Aorta (tissue), 5 donors: Measurements from ENCODE around the gene SMAD6. TPM values are rescaled to one million over a fixed set of nuclear protein-coding genes. Genes with fewer than 3 reads are reported as not detected.

Experiments used
- ATAC-seq: fragments of 200-7000 bp; cut with Tn5 transposase; one replicate; pipeline ENCODE4 v1.9.1; 2022; ENCODE audit warnings: moderate library complexity; ENCODE audit not compliant: low FRiP score
- DNase-seq, 2 donors: peaks; one replicate each; pipeline ENCODE4 v3.0.0-alpha.2; 2020
- H3K27ac ChIP-seq, 2 donors: one replicate each; pipeline ENCODE4 v1.5.1; 2013; ENCODE audit warnings: low read length in 2 of 2, mild to moderate bottlenecking in 2 of 2, moderate library complexity in 2 of 2, control low read depth in 1 of 2, inconsistent platforms in 1 of 2, low read depth in 1 of 2
- H3K27me3 ChIP-seq, 2 donors: one replicate each; pipeline ENCODE4 v1.6.1; 2013; ENCODE audit warnings: control low read depth in 1 of 2, low read length in 1 of 2, mild to moderate bottlenecking in 1 of 2, moderate library complexity in 1 of 2; ENCODE audit not compliant: insufficient read depth in 2 of 2, control insufficient read depth in 1 of 2
- H3K36me3 ChIP-seq, 2 donors: one replicate each; pipeline ENCODE4 v1.6.1; 2013; ENCODE audit warnings: control low read depth in 1 of 2, low read length in 1 of 2, mild to moderate bottlenecking in 1 of 2; ENCODE audit not compliant: insufficient read depth in 2 of 2, control insufficient read depth in 1 of 2
- H3K4me1 ChIP-seq, 2 donors: one replicate each; pipeline ENCODE4 v1.6.1; 2013; ENCODE audit warnings: low read length in 2 of 2, control low read depth in 1 of 2, mild to moderate bottlenecking in 1 of 2, moderate library complexity in 1 of 2; ENCODE audit not compliant: insufficient read depth in 2 of 2, control insufficient read depth in 1 of 2
- H3K4me3 ChIP-seq, 2 donors: one replicate each; pipeline ENCODE4 v1.5.1; 2013; ENCODE audit warnings: low read length in 2 of 2, control low read depth in 1 of 2, mild to moderate bottlenecking in 1 of 2
- H3K9me3 ChIP-seq: one replicate; pipeline ENCODE4 v1.6.1; 2013; ENCODE audit warnings: mild to moderate bottlenecking, low read length; ENCODE audit not compliant: control insufficient read depth
- WGBS, 2 donors: extraction: QIAGEN DNeasy Blood & Tissue Kit; methylation state at CpG; one replicate each; pipeline ENCODE4 v1.1.7; 2013; 5-methylcytosine and 5-hydroxymethylcytosine counted together
- intact Hi-C, 2 donors: fragments of 100-400 bp; cut with DNase I; formaldehyde crosslinking; loops; one replicate each; pipeline versions ENCODE4 v1.14.2 to v1.15.0; 2022
- polyA plus RNA-seq, 2 donors: library from polyadenylated mRNA; stranded (reverse); fragments of 200-250 nt; gene quantifications; one replicate each; pipeline ENCODE4 v1.2.3, GENCODE V29; 2013
- total RNA-seq, 2 donors: library from RNA; stranded (reverse); fragmentation: NEBNext Ultra II Directional; extraction: Animal tissue kit (Norgen Biotek cat#: 25700); gene quantifications; one replicate each; pipeline ENCODE4 v1.2.1, GENCODE V29; 2021
- donor health status: healthy with polysubstance abuse.
- donor health status: Bipolar disorder and iron deficiency.
- donor health status: DM: no; HTN: no; CAD: no.
- donor health status: DM: no; HTN: no; CAD: no.
- donor health status: DM: yes; HTN: yes; CAD: no.

SMAD6 gene
- total and polyA plus RNA-seq, 4 donors = 7.1 to 92.0 (median 24.5) TPM

DNA sequence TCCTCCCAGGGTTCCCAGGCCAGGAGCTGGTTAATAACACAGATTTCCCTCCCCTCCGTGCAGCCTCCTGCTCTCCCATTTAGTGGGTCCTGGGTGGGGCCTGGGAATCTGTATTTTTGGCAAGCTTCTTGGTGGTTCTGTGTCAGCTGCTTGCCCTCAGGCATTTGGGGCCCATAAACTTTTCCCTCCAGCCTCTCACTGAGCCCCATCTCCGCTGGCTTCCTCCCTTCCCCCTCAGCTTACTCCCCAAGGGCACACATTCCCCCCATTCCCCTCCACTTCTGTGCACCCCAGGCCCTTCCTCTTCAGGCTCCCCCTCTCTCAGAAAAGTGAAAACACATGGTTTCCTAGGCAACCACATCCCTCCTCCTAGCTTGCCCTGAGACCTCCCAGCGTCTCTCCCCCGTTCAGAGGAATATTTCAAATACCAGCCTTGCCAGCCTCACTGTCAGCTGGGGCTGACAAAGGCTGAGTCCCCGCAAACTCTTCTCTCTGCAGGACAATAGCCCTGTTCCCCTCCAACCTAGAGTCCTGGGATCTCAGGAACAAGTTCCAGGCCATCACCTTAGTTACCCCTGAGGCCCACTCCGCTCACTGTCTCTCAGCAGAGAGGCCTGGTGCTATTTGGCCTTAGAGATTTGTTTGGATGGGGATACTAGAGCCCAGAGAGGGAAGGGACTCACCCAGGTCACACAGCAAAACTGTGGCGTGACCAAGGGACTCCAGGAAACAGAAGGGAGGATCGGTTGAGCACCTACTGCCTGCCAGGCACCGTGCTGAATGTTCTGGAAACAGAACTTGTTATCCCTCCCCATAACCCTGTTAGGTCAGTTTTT lies 44.6 kb upstream of the SMAD6 start:
- DNase-seq (no peak), ATAC-seq (no peak)
- Histone ChIP-seq H3K36me3 (no peaks in the 10 kb centered on the region), H3K4me1 (no peaks in the 10 kb centered on the region), H3K9me3 (no peaks in the 10 kb centered on the region), H3K4me3 (no peak overlapping the region), H3K27me3 (no peaks in the 10 kb centered on the region), H3K27ac (no peak overlapping the region)
- 85 to 91% methylated on average over 9 of the region's 9 CpGs for WGBS, 2 donors
- intact Hi-C loops = no loop called here

DNA sequence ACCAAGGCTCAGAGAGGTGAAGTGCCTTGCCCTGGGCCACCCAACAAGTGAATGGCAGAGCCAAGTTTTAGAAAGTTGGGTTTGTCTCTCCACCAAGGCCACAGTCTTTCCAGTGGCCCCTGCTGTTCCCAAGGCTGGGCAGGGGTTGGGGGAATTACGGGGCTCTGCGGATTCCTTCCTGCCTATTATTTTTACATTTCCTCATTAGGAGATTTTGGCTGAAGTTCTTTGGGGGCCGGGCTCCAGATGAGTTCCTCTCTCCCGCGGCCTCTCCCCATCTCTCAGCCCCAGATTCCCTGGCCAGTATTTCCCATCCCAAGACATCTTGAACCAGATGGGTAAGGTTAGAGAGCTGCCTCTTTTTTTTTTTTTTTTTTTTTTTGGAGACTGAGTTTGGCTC lies 44.0 kb upstream of the SMAD6 start:
- H3K4me3 ChIP-seq = no peak overlapping the region
- ATAC-seq (no peak), DNase-seq (peak in 1 of 2 donors; percentile 27)
- H3K36me3 ChIP-seq = no peaks in the 10 kb centered on the region
- 75 to 82% methylated on average over 5 of the region's 5 CpGs for WGBS, 2 donors
- no peaks in the 10 kb centered on the region for H3K4me1 ChIP-seq
- no peaks in the 10 kb centered on the region for H3K27me3 ChIP-seq
- intact Hi-C loops = no loop called here
- H3K27ac ChIP-seq = no peak overlapping the region
- no peaks in the 10 kb centered on the region for H3K9me3 ChIP-seq

DNA sequence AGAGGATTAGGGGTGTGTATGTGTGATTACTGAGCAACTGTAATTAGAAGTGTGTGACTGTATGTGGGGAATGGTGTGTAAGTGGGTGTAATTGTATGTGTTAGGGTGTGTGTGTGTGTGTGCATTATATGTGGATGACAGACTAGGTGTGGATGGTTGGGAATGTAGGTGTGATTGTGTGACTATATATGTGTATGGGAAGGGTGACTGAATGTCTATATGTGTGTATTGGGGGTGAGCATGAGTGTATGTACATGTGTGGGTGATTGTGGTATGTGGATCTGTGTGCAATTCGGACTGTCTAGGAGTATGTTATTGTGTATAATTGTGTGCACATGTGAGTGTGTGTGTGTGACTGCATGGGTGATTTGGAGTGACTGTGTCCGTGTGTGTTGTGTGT lies 43.2 kb upstream of the SMAD6 start:
- 95 to 97% methylated on average over 2 of the region's 2 CpGs for WGBS, 2 donors
- ATAC-seq = no peak
- no peaks in the 10 kb centered on the region for H3K9me3 ChIP-seq
- H3K27me3 ChIP-seq = no peaks in the 10 kb centered on the region
- intact Hi-C loops = no loop called here
- H3K4me3 ChIP-seq = no peak overlapping the region
- H3K36me3 ChIP-seq = no peaks in the 10 kb centered on the region
- no peak overlapping the region for H3K27ac ChIP-seq
- no peaks in the 10 kb centered on the region for H3K4me1 ChIP-seq
- DNase-seq = no peak

DNA sequence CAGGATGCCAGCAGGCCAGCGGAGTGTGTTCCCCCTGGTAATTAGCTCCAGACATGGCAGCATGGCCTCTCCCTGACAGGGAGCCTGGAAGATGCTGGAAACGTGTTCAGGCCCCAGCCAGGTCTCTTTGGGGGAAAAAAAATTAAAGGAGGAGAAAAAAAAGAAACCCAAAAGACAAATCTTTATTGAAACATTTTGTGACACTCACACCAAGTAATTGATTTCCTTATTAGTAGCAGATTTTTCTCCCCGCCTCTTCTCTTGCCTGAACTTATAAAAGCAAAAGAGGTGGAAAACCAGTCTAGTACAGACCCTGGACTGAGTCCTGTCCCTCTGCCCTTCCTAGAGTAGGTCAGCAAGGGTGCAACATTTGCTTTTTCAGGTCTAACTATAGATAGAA lies 42.7 kb upstream of the SMAD6 start:
- Histone ChIP-seq H3K9me3 (no peaks in the 10 kb centered on the region), H3K27ac (no peak overlapping the region), H3K4me1 (no peaks in the 10 kb centered on the region), H3K4me3 (no peak overlapping the region), H3K27me3 (no peaks in the 10 kb centered on the region), H3K36me3 (no peaks in the 10 kb centered on the region)
- intact Hi-C loops = no loop called here
- ATAC-seq (no peak), DNase-seq (no peak)
- WGBS, 2 donors = 92 to 94% methylated on average over 3 of the region's 3 CpGs

DNA sequence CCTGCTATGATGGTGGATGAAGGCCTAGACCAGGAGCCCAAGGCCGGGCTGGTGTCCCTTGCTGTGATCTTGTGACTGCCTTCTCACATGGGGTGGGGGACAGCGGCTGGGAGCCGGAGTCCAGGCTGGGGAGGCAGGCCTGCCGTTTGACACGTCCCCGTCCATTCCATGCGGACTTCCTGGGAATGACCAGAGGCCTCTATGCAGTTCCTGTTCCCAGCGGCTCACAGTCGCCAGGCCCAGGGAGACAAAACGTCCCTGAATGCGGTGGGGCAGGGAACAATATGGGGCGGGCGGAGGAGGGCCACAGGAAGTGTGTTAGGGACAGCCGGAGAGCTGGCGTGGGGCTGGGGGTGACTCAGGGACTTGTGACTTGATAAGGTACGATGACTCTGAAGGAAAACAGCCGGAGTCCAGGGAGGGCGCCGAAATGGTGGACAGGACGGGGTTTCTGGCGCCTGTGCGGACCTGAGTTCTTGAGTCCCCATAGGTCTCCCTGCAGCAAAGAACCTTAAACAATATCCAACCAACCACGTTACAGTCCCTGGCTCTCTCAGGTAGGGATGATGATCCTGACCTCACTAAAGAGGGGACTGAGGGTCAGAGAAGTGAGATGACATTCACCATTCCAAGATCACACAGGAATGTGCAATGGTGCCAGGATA lies 40.5 kb upstream of the SMAD6 start:
- intact Hi-C loops = no loop called here
- H3K4me1 ChIP-seq = no peaks in the 10 kb centered on the region
- no peak overlapping the region for H3K27ac ChIP-seq
- no peaks in the 10 kb centered on the region for H3K9me3 ChIP-seq
- 92 to 94% methylated on average over 23 of the region's 23 CpGs for WGBS, 2 donors
- H3K36me3 ChIP-seq = no peaks in the 10 kb centered on the region
- ATAC-seq (peak; percentile 58), DNase-seq (peak in 1 of 2 donors; percentile 42)
- no peak overlapping the region for H3K4me3 ChIP-seq
- no peaks in the 10 kb centered on the region for H3K27me3 ChIP-seq

DNA sequence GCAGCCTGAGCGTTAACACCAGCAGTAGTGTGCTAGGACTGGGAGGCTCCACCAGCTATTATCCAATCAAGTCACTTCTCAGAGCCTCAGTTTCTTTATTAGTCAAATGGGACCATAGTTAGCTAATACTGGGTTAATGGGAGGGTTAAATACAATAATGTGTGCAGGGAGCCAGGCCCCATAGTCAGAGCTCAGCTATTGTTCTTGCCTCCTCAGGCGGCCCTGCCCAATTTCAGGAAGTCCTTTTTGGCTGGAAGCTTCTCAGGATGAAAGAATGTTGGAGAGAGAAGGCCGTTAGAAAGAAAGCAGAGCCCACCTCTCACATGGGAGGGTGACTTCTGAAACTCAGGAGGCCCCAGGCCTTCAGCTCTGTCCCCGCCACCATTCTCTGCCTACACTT lies 39.5 kb upstream of the SMAD6 start:
- intact Hi-C loops = no loop called here
- WGBS, 2 donors = 78 to 85% methylated on average over 4 of the region's 4 CpGs
- no peak for ATAC-seq
- Histone ChIP-seq H3K27me3 (no peaks in the 10 kb centered on the region), H3K4me3 (no peak overlapping the region), H3K27ac (no peak overlapping the region), H3K9me3 (no peaks in the 10 kb centered on the region), H3K4me1 (no peaks in the 10 kb centered on the region), H3K36me3 (no peaks in the 10 kb centered on the region)
- no peak for DNase-seq

DNA sequence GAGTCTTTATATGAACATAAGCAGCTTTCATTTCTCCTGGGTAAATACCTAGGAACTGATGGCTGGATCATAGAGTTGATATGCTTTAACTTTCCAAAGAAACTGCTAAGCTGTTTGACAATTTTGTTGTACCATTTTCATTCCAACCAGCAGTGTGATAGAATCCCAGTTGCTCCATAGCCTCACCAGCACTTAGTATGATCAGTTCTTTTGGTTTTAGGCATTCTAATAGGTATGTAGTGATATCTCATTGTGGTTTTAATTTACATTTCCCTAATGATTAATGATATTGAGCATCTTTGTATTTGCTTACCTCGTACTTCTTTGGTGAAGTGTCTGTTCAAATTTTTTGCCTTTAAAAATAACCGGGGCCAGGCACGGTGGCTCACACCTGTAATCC lies 38.4 kb upstream of the SMAD6 start:
- Histone ChIP-seq H3K4me3 (no peak overlapping the region), H3K36me3 (no peaks in the 10 kb centered on the region), H3K27me3 (no peaks in the 10 kb centered on the region), H3K4me1 (no peaks in the 10 kb centered on the region), H3K9me3 (no peaks in the 10 kb centered on the region), H3K27ac (no peak overlapping the region)
- ATAC-seq (no peak), DNase-seq (no peak)
- 97 to 99% methylated on average over 3 of the region's 3 CpGs for WGBS, 2 donors
- intact Hi-C loops = no loop called here

DNA sequence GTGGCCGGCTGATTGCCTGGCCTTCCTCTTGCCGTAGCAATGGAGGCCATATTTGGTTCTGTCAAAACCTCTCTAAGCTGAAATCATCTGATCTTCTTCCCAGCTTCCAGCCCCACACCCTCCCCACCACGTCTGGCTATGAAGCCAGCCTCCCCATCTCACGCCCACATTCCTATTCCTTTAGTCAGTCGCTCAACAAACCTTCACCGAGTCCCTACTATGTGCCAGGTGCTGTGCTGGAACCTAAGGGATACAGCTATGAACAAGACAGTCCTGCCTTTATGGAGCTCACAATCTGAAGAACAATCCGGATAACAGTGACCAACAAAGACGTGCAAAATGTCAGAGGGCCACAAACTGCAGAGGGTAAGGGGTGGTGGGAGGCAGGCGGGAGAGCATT lies 31.9 kb upstream of the SMAD6 start:
- intact Hi-C loops = no loop called here
- no peaks in the 10 kb centered on the region for H3K4me1 ChIP-seq
- 79 to 88% methylated on average over 9 of the region's 9 CpGs for WGBS, 2 donors
- no peak overlapping the region for H3K27ac ChIP-seq
- no peak overlapping the region for H3K4me3 ChIP-seq
- ATAC-seq = no peak
- no peaks in the 10 kb centered on the region for H3K9me3 ChIP-seq
- H3K36me3 ChIP-seq = no peaks in the 10 kb centered on the region
- no peaks in the 10 kb centered on the region for H3K27me3 ChIP-seq
- no peak for DNase-seq
